Caco-2 (cell line): ENCODE measurements around the gene LTN1. TPM values are rescaled to one million over a fixed set of nuclear protein-coding genes. Genes with fewer than 3 reads are reported as not detected.

Source experiments
- BruUV-seq: library from RNA; stranded (reverse); fragments of 400-500 nt; replicated peaks from 2 replicates; lab custom pipeline; 2021; lab: Mats Ljungman, UMichigan
- CTCF ChIA-PET: fragments of 300-600 bp; sonication (Branson Sonifier 250); formaldehyde crosslinking; loops from one replicate; lab custom pipeline; 2022; ENCODE audit warnings: antibody characterized with exemption; lab: Charles Lee
- POLR2A ChIA-PET: fragments of 300-600 bp; sonication (Branson Sonifier 250); formaldehyde crosslinking; loops from one replicate; lab custom pipeline; 2022; ENCODE audit warnings: antibody characterized with exemption; lab: Charles Lee
- DNase-seq, 2 experiments: peaks; one replicate each; pipeline versions ENCODE4 v3.0.0 to v3.0.0-alpha.2; 2020 to 2022
- H3K27me3 ChIP-seq: replicated peaks from 2 replicates; pipeline ENCODE4 v1.6.0; 2011; ENCODE audit warnings: low read length; ENCODE audit not compliant: control insufficient read depth, insufficient read depth
- H3K36me3 ChIP-seq: 2 replicates; pipeline ENCODE4 v1.5.1; 2011; ENCODE audit warnings: low read length; ENCODE audit not compliant: control insufficient read depth, insufficient read depth
- H3K4me1 ChIP-seq: fragments of 250-450 bp; sonication (Bioruptor Pico); 2 replicates; pipeline ENCODE4 v1.5.1; 2020; ENCODE audit warnings: mild to moderate bottlenecking
- H3K4me3 ChIP-seq: 2 replicates; pipeline ENCODE4 v1.5.1; 2011; ENCODE audit warnings: low read depth, mild to moderate bottlenecking, control low read depth, low read length
- H3K9me3 ChIP-seq: fragments of 250-450 bp; sonication (Bioruptor Pico); 2 replicates; pipeline ENCODE4 v1.5.1; 2020; ENCODE audit warnings: mild to moderate bottlenecking, moderate library complexity
- H3K27ac Mint-ChIP-seq: one replicate; pipeline ENCODE4 v1.8.0; 2022; ENCODE audit warnings: mixed read lengths; ENCODE audit not compliant: unreplicated experiment
- H3K27me3 Mint-ChIP-seq: one replicate; pipeline ENCODE4 v1.8.0; 2022; ENCODE audit warnings: mixed read lengths; ENCODE audit not compliant: insufficient read depth, unreplicated experiment
- H3K36me3 Mint-ChIP-seq: one replicate; pipeline ENCODE4 v1.8.0; 2022; ENCODE audit warnings: mild to moderate bottlenecking, mixed read lengths; ENCODE audit not compliant: insufficient read depth, unreplicated experiment
- H3K4me1 Mint-ChIP-seq: one replicate; pipeline ENCODE4 v1.8.0; 2022; ENCODE audit warnings: low read depth, mixed read lengths; ENCODE audit not compliant: unreplicated experiment
- H3K4me3 Mint-ChIP-seq: one replicate; pipeline ENCODE4 v1.8.0; 2022; ENCODE audit warnings: mild to moderate bottlenecking, moderate library complexity, mixed read lengths; ENCODE audit not compliant: unreplicated experiment
- H3K9me3 Mint-ChIP-seq: one replicate; pipeline ENCODE4 v1.8.0; 2022; ENCODE audit warnings: mixed read lengths; ENCODE audit not compliant: unreplicated experiment
- intact Hi-C: fragments of 100-400 bp; cut with micrococcal nuclease; formaldehyde crosslinking; loops from one replicate; pipeline ENCODE4 v1.10.0; 2022; ENCODE audit not compliant: unreplicated experiment
- total RNA-seq: library from RNA; stranded (reverse); gene quantifications from 2 replicates; pipeline ENCODE4 v1.2.3, GENCODE V29; 2022
- TF ChIP-seq, protein P1 (sequence below), 2 experiments: fragments of 200-600 bp in 1 of 2; IDR thresholded peaks; 1 replicate in 1 of 2; 2 replicates in 1 of 2; pipeline versions ENCODE4 v1.5.1 to v1.8.0; 2011 to 2022; ENCODE audit warnings: antibody characterized with exemption in 1 of 2, control low read depth in 1 of 2, inconsistent platforms in 1 of 2, low read depth in 1 of 2, low read length in 1 of 2, mild to moderate bottlenecking in 1 of 2, moderate library complexity in 1 of 2; ENCODE audit not compliant: insufficient read depth in 1 of 2, severe bottlenecking in 1 of 2, unreplicated experiment in 1 of 2

The LTN1 gene
- total RNA-seq, 1 experiment from 2014 or later: 25.4 TPM

DNA sequence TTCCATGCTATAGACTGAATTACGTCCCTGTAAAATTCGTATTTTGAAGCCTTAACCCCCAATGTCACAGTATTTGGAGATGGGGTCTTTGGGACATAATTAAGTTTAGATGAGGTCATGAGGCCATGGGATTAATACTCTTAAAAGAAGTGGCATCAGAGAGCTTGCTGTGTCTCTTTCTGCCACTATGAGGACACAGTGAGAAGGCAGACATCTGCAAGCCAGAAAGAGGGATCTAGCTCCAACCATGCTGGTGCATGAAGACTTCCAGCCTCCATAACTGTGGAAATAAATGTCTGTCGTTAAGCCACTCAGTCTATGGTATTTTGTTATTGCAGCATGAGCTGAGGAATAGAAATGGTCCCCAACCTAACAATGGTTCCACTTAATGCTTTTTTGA is 99.0 kb downstream of the LTN1 start:
- no peak overlapping the region for H3K4me3 ChIP-seq
- H3K9me3 ChIP-seq: no peaks in the 10 kb centered on the region; the same call in 1 of the 2 replicates
- no peaks in the 10 kb centered on the region for H3K36me3 Mint-ChIP-seq
- no peak for DNase-seq
- intact Hi-C loops: no loop called here
- CTCF ChIA-PET: no interaction called here
- no peak overlapping the region for H3K27ac Mint-ChIP-seq
- no peaks in the 10 kb centered on the region for H3K36me3 ChIP-seq
- H3K27me3 ChIP-seq: no peaks in the 10 kb centered on the region
- H3K4me1 ChIP-seq: no peaks in the 10 kb centered on the region
- BruUV-seq: no TSS peak
- peaks cover 9% of the 10 kb centered on the region for H3K9me3 Mint-ChIP-seq
- H3K4me1 Mint-ChIP-seq: no peaks in the 10 kb centered on the region
- POLR2A ChIA-PET: no interaction called here
- H3K27me3 Mint-ChIP-seq: peaks cover 14% of the 10 kb centered on the region
- H3K4me3 Mint-ChIP-seq: no peak overlapping the region
- TF ChIP-seq, protein P1, sequence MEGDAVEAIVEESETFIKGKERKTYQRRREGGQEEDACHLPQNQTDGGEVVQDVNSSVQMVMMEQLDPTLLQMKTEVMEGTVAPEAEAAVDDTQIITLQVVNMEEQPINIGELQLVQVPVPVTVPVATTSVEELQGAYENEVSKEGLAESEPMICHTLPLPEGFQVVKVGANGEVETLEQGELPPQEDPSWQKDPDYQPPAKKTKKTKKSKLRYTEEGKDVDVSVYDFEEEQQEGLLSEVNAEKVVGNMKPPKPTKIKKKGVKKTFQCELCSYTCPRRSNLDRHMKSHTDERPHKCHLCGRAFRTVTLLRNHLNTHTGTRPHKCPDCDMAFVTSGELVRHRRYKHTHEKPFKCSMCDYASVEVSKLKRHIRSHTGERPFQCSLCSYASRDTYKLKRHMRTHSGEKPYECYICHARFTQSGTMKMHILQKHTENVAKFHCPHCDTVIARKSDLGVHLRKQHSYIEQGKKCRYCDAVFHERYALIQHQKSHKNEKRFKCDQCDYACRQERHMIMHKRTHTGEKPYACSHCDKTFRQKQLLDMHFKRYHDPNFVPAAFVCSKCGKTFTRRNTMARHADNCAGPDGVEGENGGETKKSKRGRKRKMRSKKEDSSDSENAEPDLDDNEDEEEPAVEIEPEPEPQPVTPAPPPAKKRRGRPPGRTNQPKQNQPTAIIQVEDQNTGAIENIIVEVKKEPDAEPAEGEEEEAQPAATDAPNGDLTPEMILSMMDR (IDR thresholded peaks at IDR 0.05; ENCODE audit: insufficient read depth in 1 of 2, low read depth in 1 of 2, low read length in 1 of 2, severe bottlenecking in 1 of 2, unreplicated experiment in 1 of 2): no peak

DNA sequence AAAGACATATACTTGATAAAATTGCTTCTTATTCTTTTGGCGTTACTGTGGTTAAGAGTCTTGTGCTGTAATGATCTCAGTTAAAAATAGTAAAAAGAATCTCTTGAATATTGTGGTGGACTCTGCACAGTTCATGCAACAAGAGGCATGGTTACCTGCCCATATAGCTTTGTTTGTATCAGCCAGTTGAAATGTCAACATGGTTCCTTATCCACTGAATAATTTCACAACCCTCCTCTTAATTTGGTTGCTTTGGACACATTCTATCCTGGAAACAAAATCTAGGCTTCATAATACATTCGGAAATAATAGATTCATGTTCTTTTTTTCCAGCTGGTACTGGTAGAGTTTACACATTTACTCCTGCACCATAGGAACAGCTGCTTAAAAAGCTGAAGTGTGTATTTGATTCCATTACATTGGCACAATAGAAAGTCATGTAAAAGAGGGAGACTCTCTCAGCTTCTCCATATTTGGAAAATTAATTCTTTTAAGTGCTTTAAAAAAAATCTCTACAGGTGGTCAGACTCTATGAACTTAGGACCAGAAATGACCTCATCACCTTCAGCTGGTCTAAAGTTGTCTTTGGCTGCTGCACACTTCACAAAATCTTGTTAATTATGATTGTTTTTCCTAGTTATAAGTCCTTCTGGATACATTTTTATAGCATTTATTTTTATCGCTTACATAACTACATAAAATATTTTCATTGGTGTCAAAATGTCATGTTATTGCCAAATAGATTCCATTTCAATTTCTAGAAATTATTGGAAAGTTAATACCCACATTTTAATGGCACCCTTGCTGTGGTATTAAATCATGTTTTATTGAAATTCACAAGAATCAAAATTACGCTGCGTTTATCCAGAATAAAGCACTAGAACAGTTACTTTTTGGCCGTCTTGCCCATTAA is 100.2 kb downstream of the LTN1 start:
- BruUV-seq: no TSS peak
- H3K4me3 Mint-ChIP-seq: no peak overlapping the region
- no peak overlapping the region for H3K27ac Mint-ChIP-seq
- DNase-seq: no peak
- Histone ChIP-seq H3K4me3 (no peak overlapping the region), H3K4me1 (no peaks in the 10 kb centered on the region), H3K27me3 (no peaks in the 10 kb centered on the region), H3K36me3 (no peaks in the 10 kb centered on the region), H3K9me3 (no peaks in the 10 kb centered on the region; the same call in 1 of the 2 replicates)
- CTCF ChIA-PET: no interaction called here
- H3K4me1 Mint-ChIP-seq: no peaks in the 10 kb centered on the region
- peaks cover 17% of the 10 kb centered on the region for H3K27me3 Mint-ChIP-seq
- H3K36me3 Mint-ChIP-seq: peaks cover 4% of the 10 kb centered on the region
- POLR2A ChIA-PET: no interaction called here
- TF ChIP-seq, protein P1 (IDR thresholded peaks at IDR 0.05; ENCODE audit: insufficient read depth in 1 of 2, low read depth in 1 of 2, low read length in 1 of 2, severe bottlenecking in 1 of 2, unreplicated experiment in 1 of 2): no peak
- H3K9me3 Mint-ChIP-seq: peaks cover 9% of the 10 kb centered on the region
- intact Hi-C loops: no loop called here

DNA sequence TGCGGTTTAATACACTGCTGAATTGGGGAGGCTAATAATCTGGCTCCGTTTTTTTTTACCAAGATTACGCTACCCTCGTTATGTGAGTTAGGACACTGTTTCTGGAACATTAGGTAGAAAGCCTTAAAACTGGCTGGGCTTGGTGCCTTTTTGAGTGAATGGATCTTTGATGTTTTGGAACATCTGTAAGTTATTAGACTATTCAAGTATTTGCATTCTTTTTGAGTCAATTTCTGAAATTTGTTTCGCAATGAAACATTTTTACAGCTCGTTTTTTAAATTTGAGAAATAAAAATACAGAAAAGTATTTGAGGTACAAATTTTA is 106.9 kb downstream of the LTN1 start:
- Mint-ChIP-seq H3K9me3 (no peaks in the 10 kb centered on the region), H3K36me3 (peaks cover 21% of the 10 kb centered on the region), H3K27me3 (peaks cover 10% of the 10 kb centered on the region), H3K27ac (peak overlapping the region; percentile 99), H3K4me3 (peak overlapping the region; percentile 99), H3K4me1 (no peaks in the 10 kb centered on the region)
- TF ChIP-seq, protein P1 (IDR thresholded peaks at IDR 0.05; ENCODE audit: insufficient read depth in 1 of 2, low read depth in 1 of 2, low read length in 1 of 2, severe bottlenecking in 1 of 2, unreplicated experiment in 1 of 2): no peak
- DNase-seq: no peak
- intact Hi-C loops: no loop called here
- H3K4me3 ChIP-seq: no peak overlapping the region
- POLR2A ChIA-PET: no interaction called here
- H3K36me3 ChIP-seq: no peaks in the 10 kb centered on the region
- no peaks in the 10 kb centered on the region for H3K9me3 ChIP-seq
- no TSS peak for BruUV-seq
- no peaks in the 10 kb centered on the region for H3K27me3 ChIP-seq
- 0 out of 2 replicates have a peak, but pooled peaks cover 8% of the 10 kb centered on the region for H3K4me1 ChIP-seq
- CTCF ChIA-PET: no interaction called here
